ENCODE results near the gene ZNF414. TPM values are rescaled to one million over a fixed set of nuclear protein-coding genes. Genes with fewer than 3 reads are reported as not detected.

The ZNF414 gene
- total RNA-seq, 1 donor from 2014 or later: 2.4 TPM

DNA sequence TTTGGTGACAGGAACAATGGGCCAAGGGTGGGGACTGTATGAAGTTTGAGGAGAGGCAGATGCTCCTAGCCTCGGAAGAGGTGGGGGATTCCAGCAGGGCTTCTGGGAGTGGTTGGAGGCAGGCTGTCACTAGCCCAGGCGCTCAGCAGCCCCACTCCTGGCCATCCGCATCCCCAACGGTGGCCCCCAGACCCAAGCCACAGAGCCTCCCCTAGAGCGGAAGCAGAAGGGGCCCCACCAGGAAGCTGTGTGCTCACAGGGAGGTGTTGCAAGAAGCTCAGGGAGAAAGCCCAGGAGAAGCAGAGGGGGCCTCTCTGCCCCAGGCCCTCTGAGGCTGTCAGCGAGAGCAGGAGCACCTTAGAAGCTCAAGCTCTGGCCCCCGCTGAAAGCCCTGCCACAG lies 19.8 kb downstream of the ZNF414 start:
- DNase-seq (ENCODE audit: low spot score in 2 of 2) (no peak), FAIRE-seq (no peak)

DNA sequence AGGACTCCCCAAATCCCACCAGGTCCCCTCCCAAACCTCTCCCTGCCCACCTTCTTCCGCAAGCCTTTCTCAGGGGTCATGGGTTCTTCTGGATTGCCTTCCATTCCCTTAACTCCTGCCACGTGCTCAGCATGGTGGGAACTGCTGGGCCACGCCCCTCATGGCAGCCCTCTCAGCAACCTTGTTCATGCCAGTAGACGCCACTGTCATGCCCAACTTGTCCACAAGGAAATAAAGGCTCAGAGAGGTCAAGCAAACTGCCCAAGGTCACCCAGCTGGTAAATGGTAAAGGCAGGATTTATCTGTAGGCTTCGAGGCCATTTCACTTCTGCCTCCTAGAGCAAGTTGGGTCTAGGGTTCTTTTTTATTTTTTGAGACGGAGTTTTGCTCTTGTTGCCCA lies 22.4 kb downstream of the ZNF414 start:
- DNase-seq (ENCODE audit: low spot score in 2 of 2) (no peak), FAIRE-seq (no peak)

DNA sequence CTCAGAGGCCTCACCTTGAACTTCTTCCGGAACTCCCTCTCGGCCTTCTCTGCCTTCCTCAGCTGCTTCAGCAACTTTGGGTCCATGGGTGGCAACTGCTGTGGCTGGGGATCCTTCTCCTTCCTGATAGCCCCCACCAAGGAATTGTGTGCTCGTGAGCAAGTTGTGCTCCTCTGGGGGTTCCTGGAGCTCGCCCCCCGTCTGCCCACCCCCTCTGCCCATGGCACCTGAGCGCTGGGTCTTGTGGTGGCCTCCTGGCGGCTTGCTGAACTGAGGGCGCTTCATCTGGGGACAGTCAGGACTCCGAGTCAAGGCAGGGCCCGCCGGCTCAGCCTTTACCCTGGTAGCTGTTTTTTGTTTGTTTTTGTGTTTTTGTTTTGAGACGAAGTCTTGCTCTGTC lies 23.1 kb downstream of the ZNF414 start:
- no peak for FAIRE-seq

DNA sequence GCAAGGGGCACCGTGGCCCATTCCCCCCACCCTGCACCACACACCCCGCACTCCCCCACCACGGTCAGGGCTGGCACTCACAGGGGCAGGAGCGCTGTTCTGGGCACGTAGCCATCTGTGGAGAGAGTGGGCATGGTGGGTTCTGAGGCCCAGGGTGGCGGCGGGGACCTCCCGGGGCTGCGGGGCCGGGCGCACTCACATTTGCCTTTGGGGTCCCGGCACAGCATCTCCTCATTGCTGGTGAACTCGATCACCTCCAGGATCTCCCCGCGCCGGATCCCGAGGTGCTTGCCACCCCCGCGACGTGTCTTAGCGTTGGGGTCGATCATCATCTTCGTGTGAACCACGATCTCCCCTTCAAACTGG lies 23.6 kb downstream of the ZNF414 start:
- FAIRE-seq (no peak), DNase-seq (ENCODE audit: low spot score in 2 of 2) (no peak)

More for the DNA sequence above, 23.1 kb downstream of the ZNF414 start:
- DNase-seq (ENCODE audit: low spot score in 2 of 2): no peak

DNA sequence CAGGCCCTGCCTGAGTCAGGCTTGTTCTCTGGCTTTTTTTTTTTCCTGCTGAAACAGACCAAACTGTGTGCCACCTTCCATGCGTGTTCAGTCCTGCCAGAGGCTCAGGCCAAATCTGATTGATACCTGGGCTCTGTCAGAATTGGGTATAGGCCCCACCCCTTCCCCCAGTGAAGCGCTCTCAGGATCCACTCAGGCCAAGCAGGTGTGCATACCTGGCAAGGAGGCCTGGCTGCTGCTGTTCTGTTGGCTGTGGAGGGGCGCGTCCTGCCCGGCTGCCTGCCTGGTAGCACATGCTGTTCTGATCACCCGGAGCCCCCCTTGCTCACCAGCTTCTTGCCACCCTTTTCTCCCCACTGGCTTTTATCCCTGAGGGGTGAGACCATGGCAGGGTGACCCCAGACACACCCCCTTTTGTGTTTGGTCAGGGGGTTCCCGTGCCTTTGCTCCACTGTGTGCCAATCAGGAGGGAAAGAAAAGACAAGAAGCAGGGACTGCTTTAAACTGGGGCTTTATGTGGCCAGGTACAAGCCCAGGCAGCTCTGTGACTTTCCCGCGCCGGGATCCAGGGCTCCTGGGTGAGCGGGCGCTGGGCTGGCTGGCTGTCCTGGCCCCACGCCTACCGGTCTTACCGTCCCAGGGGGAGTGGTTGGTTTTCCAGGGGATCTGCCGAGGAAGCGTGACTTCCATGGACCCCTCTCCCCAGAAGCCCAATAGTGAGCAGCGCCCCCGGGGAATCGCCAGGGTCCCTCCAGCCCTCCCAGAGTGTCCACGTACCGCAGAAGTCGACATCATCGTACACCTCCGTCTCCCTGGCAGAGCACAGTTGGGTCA lies 24.2 kb downstream of the ZNF414 start:
- FAIRE-seq (no peak), DNase-seq (ENCODE audit: low spot score in 2 of 2) (no peak)

DNA sequence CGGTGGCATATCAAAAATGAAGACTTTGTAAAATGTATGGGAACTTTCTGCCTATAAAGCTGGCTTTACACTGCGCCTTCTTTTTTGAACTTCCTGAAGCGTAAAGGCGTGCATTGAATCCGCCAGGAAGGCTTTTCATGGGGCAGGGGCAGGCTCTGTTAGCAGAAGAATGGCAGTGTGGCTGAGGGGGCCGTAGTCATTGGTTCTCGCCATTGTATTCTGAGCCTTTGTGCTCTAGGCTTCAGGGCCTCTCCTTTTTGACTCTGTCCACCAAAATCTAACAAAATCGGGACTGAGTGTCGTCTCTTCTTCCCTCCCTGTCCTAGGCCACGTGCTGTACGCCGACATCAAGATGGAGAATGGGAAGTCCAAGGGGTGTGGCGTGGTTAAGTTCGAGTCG lies 25.6 kb downstream of the ZNF414 start:
- no peak for FAIRE-seq
- no peak for DNase-seq (ENCODE audit: low spot score in 2 of 2)

DNA sequence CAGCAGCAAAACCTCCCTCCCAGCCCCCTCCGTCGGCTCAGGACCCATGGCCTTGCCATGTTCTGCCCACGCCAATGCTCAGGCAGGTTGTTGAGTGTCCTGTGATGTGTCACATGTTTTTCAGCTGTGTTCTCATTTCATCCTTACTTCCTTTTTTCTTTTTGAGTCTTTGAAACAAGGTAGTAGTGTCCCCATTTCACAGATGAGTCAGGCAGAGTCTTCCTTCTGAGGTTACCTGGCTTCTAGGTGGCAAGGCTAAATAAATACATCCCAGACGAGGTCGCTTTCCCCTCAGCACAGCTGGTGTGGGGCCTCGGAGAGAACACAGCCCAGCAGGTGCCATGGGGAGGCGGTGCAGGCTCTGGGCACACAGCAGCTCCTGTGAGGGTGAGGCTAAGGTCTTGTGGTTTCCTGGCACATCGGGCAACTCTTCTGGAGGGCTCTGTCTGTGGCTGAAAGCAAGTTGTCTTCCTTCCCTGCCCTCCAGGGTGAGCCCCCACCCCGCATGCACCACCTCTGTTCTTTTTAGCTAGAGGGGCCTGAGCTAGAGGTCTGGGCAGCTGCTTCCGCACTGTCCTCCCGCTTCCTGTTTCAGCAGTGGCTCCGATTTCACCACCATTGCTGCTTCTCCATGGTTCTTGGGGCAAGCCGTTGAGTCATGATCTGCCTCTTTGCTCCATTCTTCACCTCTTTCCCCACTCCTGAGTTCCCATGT lies 26.7 kb downstream of the ZNF414 start:
- FAIRE-seq (no peak), DNase-seq (ENCODE audit: low spot score in 2 of 2) (no peak)

DNA sequence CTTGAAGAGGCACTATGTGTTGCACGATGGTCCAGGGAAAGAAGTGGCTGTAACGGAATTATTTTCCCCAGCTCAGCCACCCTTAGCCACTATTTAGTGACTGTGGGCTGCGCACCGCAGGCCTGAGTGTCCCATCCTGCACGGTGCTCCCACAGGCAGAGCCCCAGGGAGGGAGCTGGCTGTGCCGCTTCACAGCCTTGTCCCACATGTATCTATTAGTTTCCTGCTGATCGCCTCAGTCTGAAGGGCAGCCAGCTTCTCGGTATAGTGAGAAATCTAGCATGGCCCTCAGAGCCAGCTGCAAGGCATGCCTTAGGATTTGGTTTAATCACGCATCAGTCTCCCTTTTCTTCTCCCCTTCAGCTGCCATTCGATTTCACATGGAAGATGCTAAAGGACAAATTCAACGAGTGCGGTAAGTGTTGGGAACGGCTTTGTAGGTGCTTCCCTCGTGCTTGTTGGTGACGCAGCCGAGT lies 27.3 kb downstream of the ZNF414 start:
- FAIRE-seq (no peak), DNase-seq (ENCODE audit: low spot score in 2 of 2) (no peak)

DNA sequence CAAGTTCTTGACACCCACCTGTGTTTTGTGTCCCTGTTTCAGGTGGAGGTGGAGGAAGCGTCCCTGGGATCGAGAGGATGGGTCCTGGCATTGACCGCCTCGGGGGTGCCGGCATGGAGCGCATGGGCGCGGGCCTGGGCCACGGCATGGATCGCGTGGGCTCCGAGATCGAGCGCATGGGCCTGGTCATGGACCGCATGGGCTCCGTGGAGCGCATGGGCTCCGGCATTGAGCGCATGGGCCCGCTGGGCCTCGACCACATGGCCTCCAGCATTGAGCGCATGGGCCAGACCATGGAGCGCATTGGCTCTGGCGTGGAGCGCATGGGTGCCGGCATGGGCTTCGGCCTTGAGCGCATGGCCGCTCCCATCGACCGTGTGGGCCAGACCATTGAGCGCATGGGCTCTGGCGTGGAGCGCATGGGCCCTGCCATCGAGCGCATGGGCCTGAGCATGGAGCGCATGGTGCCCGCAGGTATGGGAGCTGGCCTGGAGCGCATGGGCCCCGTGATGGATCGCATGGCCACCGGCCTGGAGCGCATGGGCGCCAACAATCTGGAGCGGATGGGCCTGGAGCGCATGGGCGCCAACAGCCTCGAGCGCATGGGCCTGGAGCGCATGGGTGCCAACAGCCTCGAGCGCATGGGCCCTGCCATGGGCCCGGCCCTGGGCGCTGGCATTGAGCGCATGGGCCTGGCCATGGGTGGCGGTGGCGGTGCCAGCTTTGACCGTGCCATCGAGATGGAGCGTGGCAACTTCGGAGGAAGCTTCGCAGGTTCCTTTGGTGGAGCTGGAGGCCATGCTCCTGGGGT lies 28.2 kb downstream of the ZNF414 start:
- no peak for DNase-seq (ENCODE audit: low spot score in 2 of 2)
- no peak for FAIRE-seq

DNA sequence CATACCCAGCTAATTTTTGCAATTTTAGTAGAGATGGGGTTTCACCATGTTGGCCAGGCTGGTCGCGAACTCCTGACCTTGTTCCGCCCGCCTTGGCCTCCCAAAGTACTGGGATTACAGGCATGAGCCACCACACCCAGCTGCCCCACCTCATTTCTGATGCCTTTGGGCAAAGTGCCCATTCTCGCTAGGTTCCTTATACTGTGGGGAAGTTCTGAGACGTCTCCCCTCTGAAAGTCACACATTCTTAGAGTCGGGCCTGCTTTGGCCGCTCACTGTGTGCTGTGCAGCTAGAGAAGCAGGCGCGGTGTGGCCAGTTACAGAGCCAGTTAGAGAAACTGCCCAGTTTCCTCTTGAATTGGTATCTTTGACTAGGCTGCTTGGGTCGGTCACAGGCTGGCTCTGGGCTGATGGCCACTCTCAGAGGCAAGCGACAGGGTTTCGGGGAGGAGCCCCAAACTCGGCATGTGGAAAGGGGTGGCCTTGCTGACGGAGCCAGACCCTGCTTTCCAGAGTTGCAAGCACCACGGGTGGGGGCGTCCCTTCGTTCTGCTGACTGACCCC lies 29.6 kb downstream of the ZNF414 start:
- no peak for DNase-seq (ENCODE audit: low spot score in 2 of 2)

DNA sequence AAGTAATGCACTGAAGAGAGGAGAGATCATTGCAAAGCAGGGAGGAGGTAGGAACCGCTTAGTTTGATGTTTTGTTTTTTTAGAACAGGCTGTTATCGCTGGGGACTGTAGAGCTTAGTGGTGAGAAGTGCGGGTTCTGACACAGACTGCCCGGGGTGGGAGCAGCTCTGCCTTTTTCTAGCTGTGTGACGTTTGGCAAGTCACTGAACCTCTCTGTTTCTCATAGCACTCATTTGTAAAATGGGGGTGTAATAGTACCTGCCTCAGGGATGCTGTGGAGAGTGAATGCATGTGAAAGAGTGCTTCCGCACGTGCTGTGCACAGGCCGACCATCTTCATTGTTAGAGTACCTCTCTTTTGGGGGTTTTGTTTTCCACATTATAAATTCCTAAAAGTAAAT lies 30.8 kb downstream of the ZNF414 start:
- DNase-seq (ENCODE audit: low spot score in 2 of 2): no peak
- FAIRE-seq: no peak

More for the DNA sequence above, 29.6 kb downstream of the ZNF414 start:
- no peak for FAIRE-seq

DNA sequence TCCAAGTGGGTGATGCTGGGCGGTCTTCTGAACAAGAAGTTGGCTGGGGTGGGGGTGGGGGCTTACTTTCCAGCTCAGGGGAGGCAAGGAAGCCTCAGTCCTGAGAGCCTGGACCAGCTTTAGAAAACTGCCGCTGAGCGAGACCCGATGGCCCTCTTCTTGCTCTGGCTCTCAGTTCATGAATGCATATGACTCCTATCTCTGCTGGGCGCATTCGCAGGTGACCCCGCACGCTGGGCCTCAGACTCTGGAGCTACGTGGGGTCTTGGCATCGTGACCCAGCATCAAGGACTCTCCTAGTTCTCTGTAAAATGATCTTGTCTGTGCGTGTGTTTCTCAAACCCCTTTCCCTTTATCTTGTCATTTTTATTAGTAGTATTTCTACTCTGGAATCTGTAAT lies 31.3 kb downstream of the ZNF414 start:
- no peak for FAIRE-seq
- DNase-seq (ENCODE audit: low spot score in 2 of 2): no peak

DNA sequence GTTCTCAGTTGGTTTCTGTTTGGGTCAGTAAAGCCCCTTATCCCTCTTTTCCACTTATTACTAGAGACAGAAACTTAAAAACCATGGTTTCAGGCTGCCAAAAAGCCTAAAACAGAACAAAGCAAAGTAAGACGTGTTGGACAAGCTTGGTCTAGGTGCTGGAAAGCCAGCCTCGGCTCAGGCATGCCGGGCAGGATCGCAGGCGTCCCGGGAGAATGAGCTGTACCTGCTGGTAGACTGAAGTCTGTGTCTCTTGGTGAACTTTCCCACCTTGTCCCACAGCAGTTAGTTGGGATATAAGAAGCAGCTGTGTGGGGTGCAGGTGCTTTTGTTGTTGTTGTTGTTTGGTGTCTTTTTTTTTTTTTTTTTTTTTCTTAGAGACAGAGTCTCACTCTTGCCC lies 32.4 kb downstream of the ZNF414 start:
- no peak for DNase-seq (ENCODE audit: low spot score in 2 of 2)
- FAIRE-seq: no peak

DNA sequence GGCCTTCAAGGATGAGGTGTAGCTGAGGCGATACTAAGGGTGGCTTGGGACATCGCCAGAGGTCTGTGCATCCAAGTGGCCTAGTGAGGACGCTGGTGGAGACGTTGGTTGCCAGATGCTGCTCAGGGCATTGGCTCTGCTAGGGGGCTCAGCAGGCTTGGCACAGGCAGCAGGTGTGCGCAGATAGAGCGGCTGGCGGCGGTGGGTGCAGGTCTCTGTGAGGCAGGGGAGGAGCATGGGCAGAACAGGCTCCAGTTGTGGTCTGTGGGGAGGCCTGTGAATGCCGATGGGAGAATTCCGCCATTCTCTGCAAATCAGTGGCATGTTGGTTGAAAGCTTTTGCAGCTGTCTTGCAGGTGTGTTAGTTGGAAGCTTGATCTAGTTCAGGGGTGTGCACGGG lies 32.8 kb downstream of the ZNF414 start:
- DNase-seq (ENCODE audit: low spot score in 2 of 2) (no peak), FAIRE-seq (no peak)

DNA sequence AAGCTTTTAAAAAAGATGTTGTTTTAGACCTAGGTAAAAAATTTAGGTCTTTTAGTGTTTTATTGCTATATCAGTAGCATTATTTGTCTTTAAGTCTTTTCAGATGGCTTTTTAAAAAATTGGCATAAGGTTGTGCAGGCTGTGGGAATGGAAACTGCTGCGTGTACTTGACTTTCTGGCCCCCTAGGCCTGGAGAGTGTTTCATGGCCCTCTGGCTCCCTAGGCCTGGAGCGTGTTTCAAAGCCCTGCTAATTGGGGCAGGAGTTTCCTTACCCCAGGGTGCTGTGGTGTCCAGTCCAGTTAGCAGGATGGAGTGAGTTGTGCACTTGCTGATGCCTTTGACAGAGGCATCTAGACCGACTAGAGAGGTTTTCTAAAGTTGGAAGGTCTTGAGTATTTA lies 35.4 kb downstream of the ZNF414 start:
- FAIRE-seq: no peak
- no peak for DNase-seq (ENCODE audit: low spot score in 2 of 2)

DNA sequence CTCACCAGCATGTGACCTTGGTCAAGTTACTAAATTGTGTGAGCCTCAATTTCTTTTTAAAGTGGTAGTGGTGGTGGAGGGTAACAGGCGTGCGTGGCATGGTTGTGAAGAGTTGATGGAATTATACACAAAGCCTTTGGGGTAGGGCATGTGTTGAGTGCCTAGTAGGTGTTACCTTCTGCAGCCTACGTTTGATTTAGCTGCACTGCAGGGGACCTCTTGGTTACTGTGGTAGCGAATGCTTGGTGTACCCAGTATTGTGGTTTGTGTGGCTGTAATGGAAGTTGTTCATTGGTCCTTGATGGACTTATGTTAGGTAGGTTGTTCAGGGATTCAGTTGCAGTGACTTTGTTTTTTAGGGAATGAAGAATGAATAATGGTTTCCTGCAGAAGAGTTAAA lies 36.1 kb downstream of the ZNF414 start:
- FAIRE-seq: no peak

DNA sequence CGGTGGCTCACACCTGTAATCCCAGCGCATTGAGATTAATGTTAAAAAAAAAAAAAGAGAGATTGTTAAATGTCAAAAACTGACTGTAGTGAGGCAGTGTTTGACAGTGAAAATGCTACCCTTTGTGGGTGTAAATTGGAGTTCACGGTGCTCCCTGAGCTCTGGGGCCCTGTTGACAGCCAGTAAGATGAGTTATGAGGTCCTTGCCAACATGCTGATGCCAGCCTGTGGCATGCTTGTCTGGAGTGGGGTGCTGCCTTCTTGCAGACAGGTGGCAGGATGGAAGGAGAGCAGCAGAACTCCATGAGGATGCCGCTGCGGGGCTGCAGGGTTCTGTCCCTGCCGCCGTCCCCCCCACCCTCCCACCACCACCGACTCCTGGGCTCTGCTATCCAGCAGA lies 37.4 kb downstream of the ZNF414 start:
- DNase-seq (ENCODE audit: low spot score in 2 of 2) (no peak), FAIRE-seq (no peak)

More for the DNA sequence above, 36.1 kb downstream of the ZNF414 start:
- no peak for DNase-seq (ENCODE audit: low spot score in 2 of 2)

DNA sequence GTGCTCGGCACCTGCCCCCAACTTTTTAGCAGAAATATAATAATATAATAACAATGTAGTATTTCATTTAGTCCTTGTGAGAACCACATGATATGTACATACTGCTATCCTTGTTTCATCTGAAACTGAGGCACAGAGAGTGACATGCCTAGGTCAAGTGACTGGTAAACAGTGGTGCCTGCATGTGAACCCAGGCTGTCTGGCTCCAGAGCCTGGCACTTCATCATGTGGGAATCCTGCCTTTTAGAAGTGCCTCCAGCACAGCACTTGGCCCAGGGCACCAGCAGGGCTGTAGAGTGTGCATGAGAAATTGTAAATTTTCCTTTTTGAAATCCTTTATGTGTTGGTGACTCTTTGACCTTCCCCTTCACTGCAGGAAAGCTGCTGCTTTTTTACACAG lies 39.0 kb downstream of the ZNF414 start:
- FAIRE-seq: no peak

DNA sequence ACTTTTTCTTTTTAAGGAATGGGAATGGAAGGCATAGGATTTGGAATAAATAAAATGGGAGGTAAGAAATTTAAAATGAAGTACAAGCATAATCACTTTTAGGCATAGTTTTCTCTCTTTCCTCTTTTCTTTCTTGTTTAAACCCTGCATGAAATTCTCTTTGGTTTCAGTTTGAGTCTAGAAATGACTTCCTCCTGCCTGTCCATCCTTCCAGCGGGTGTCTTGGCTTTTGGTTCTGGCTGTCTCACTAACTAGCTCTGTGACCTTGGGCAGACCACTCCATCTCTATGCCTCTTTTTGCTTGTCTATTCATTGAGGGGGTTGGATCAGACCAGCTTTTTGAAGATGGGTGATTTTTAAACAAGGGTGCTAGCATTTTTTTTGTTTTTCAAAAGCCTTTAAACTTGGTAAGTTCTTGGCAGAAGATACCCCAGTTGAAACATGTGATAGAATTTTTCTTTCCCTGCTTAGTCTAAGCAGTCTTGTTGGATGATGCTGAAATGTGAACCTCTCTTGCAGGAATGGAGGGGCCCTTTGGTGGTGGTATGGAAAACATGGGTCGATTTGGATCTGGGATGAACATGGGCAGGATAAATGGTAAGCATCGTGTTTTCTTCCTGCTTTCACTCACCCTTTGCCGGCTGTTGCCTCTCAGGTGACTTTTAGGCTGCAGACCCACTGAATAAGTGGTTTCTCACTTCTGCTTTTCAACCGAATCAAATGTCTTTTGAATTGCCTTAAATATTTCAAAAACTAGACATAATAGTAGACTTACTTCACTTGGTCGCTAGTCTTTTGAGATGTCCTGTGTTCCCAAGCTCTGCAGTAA lies 40.1 kb downstream of the ZNF414 start:
- no peak for DNase-seq (ENCODE audit: low spot score in 2 of 2)
- no peak for FAIRE-seq

More for the DNA sequence above, 39.0 kb downstream of the ZNF414 start:
- DNase-seq (ENCODE audit: low spot score in 2 of 2): no peak
